ENCODE data around the gene SETD5.

The SETD5 gene

GRCh38 chr3:9507586-9508578 lies 110.5 kb downstream of the SETD5 start:
- H3K36me3 ChIP-seq (ENCODE audit: insufficient read depth, low read length): no peaks in the 10 kb centered on the region
- H3K4me2 ChIP-seq (ENCODE audit: low read length): no peak overlapping the region
- no peak overlapping the region for H3K9ac ChIP-seq (ENCODE audit: low read depth, low read length)
- no peaks in the 10 kb centered on the region for H3K4me1 ChIP-seq (ENCODE audit: control insufficient read depth, insufficient read depth, low read length)
- H3K9me3 ChIP-seq (replicated peaks; ENCODE audit: low read length): no peaks in the 10 kb centered on the region
- H3K4me3 ChIP-seq (ENCODE audit: low read length): no peak overlapping the region
- H3K27me3 ChIP-seq (ENCODE audit: control insufficient read depth, insufficient read depth, low read length): peaks cover 34% of the 10 kb centered on the region

DNA sequence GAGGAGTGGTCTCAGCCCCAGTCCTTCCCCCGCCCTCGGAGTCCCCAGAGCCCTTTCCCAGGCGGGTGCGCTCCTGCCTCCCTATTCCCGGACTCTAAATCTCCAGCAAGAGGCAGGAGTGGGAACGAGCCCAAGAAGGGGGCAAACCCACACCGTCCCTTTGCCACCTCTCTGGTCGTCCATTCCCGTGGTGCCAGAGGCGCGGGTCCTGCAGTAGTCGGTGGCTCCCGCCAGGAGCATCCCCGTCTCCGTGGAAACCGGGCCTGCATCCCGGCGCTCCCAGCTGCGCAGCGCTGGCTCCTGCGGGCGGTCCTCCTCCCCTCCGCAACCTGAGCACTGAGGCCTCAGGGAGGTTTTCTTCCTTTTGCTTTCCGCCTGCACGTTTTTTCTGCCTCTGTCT lies 111.4 kb downstream of the SETD5 start:
- no peak overlapping the region for H3K4me2 ChIP-seq (ENCODE audit: low read length)
- H3K4me1 ChIP-seq (ENCODE audit: control insufficient read depth, insufficient read depth, low read length): no peaks in the 10 kb centered on the region
- peaks cover 34% of the 10 kb centered on the region for H3K27me3 ChIP-seq (ENCODE audit: control insufficient read depth, insufficient read depth, low read length)
- H3K9ac ChIP-seq (ENCODE audit: low read depth, low read length): no peak overlapping the region
- H3K9me3 ChIP-seq (replicated peaks; ENCODE audit: low read length): no peaks in the 10 kb centered on the region
- no peaks in the 10 kb centered on the region for H3K36me3 ChIP-seq (ENCODE audit: insufficient read depth, low read length)
- H3K4me3 ChIP-seq (ENCODE audit: low read length): no peak overlapping the region

DNA sequence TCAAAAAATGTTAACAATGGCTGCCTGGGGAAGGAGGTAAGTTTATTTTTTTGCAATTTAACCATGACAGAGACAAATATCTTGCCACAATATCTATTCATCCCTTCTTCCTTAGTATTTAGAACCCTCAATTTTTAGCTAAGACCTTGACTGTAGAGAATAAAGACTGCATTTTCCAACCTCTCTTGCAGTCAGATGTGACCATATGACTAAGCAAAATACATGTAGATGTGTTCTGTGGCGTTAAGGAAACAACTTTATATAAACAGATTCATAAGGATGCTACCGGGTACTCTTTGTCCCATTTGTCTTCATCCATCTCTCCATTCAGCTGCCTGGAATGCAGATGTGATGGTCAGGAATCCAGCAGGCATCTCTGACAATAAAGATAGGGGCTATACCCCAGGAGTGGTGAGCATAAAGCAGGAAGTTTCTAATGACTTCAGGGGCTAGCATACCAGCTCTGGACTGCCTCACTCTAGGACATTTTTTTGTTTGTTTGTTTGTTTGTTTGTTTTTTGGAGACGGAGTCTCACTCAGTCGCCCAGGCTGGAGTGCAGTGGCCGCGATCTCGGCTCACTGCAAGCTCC lies 115.1 kb downstream of the SETD5 start:
- Histone ChIP-seq H3K27me3 (ENCODE audit: control insufficient read depth, insufficient read depth, low read length) (peaks cover 25% of the 10 kb centered on the region), H3K9ac (ENCODE audit: low read depth, low read length) (no peak overlapping the region), H3K4me2 (ENCODE audit: low read length) (no peak overlapping the region), H3K4me1 (ENCODE audit: control insufficient read depth, insufficient read depth, low read length) (no peaks in the 10 kb centered on the region), H3K4me3 (ENCODE audit: low read length) (no peak overlapping the region), H3K9me3 (replicated peaks; ENCODE audit: low read length) (no peaks in the 10 kb centered on the region), H3K36me3 (ENCODE audit: insufficient read depth, low read length) (no peaks in the 10 kb centered on the region)

DNA sequence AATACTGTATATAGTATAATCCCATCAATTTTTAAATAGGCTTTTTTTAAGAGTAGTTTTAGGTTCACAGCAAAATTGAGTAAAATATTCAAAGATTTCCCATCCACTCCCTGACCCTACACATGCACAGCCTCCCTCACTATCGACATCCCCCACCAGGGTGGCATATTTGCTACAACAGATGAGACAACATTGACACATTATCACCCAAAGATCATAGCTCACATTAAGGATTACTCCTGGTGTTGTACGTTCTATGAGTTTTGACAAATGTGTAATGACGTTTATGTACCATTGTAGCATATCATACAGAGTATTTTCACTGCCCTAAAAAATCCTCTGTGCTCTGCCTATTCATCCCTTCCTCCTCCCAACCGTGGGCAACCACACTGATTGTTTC lies 116.9 kb downstream of the SETD5 start:
- Histone ChIP-seq H3K9ac (ENCODE audit: low read depth, low read length) (no peak overlapping the region), H3K4me1 (ENCODE audit: control insufficient read depth, insufficient read depth, low read length) (no peaks in the 10 kb centered on the region), H3K4me2 (ENCODE audit: low read length) (no peak overlapping the region), H3K36me3 (ENCODE audit: insufficient read depth, low read length) (no peaks in the 10 kb centered on the region), H3K4me3 (ENCODE audit: low read length) (no peak overlapping the region), H3K9me3 (replicated peaks; ENCODE audit: low read length) (no peaks in the 10 kb centered on the region), H3K27me3 (ENCODE audit: control insufficient read depth, insufficient read depth, low read length) (peaks cover 8% of the 10 kb centered on the region)

DNA sequence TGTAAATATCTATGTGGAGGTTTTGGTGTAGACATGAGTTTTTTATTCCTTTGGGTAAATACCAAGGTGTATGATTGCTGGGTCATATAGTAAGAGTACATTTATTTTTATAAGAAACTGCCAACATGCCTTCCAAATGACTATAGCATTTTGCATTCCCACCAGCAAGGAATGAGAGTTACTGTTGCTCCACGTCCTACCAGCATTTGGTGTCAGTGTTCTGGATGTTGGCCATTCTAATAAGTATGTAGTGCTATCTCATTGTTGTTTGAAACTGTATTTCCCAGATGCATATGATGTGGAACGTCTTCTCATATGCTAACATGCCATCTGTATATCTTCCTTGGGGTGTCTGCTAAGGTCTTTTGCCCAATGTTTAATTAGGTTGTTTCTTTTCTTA lies 117.5 kb downstream of the SETD5 start:
- no peak overlapping the region for H3K4me3 ChIP-seq (ENCODE audit: low read length)
- H3K4me1 ChIP-seq (ENCODE audit: control insufficient read depth, insufficient read depth, low read length): no peaks in the 10 kb centered on the region
- no peak overlapping the region for H3K4me2 ChIP-seq (ENCODE audit: low read length)
- no peak overlapping the region for H3K9ac ChIP-seq (ENCODE audit: low read depth, low read length)
- H3K27me3 ChIP-seq (ENCODE audit: control insufficient read depth, insufficient read depth, low read length): peaks cover 1% of the 10 kb centered on the region
- H3K36me3 ChIP-seq (ENCODE audit: insufficient read depth, low read length): no peaks in the 10 kb centered on the region
- no peaks in the 10 kb centered on the region for H3K9me3 ChIP-seq (replicated peaks; ENCODE audit: low read length)

- Histone ChIP-seq H3K9ac (ENCODE audit: low read depth, low read length) (no peak overlapping the region), H3K4me2 (ENCODE audit: low read length) (no peak overlapping the region), H3K4me3 (ENCODE audit: low read length) (no peak overlapping the region), H3K9me3 (replicated peaks; ENCODE audit: low read length) (no peaks in the 10 kb centered on the region), H3K36me3 (ENCODE audit: insufficient read depth, low read length) (no peaks in the 10 kb centered on the region), H3K27me3 (ENCODE audit: control insufficient read depth, insufficient read depth, low read length) (peaks cover 10% of the 10 kb centered on the region), H3K4me1 (ENCODE audit: control insufficient read depth, insufficient read depth, low read length) (no peaks in the 10 kb centered on the region)
Observed at GRCh38 chr3:9525078-9525477, 127.7 kb downstream of the SETD5 start.
